GM18505 (cell line): ENCODE measurements around the gene BCAT1.

Experiments
- ATAC-seq: cut with Tn5 transposase; IDR thresholded peaks from one replicate; pipeline ENCODE4 v1.9.1; 2021; ENCODE audit not compliant: unreplicated experiment
- POLR2A ChIP-seq: IDR thresholded peaks from 4 replicates; pipeline ENCODE4 v1.6.1; 2011; ENCODE audit warnings: borderline replicate concordance; ENCODE audit not compliant: insufficient read depth, insufficient read length; ENCODE audit errors: extremely low read depth

Gene BCAT1

DNA sequence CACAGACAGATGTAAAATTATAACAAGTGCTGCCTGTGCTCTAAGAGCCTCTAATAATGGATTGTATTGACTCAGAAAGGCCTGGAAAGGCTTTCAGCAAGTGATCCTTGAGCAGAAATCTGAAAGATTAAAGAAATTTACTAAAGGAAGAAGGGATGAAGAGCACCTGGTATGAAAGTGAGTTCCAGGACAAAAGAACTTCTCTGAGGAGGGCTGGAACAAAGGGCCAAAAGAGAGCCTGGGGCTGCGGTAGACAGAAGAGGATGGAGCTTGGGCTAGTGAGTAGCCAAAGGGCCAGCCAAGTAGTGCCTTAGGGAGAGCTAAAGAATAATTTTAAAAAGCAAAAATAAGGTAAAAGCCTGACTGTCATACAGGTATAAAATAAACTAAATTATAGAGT, 44.0 kb downstream of the BCAT1 start:
- TF ChIP-seq POLR2A: no peak
- ATAC-seq: no peak

- ATAC-seq: no peak
- TF ChIP-seq POLR2A: no peak
Observed at GRCh38 chr12:24903329-24904088, 45.4 kb downstream of the BCAT1 start.

GRCh38 chr12:24902511-24903328, 46.2 kb downstream of the BCAT1 start:
- peak; percentile 46 for ATAC-seq
- no peak for TF ChIP-seq POLR2A

DNA sequence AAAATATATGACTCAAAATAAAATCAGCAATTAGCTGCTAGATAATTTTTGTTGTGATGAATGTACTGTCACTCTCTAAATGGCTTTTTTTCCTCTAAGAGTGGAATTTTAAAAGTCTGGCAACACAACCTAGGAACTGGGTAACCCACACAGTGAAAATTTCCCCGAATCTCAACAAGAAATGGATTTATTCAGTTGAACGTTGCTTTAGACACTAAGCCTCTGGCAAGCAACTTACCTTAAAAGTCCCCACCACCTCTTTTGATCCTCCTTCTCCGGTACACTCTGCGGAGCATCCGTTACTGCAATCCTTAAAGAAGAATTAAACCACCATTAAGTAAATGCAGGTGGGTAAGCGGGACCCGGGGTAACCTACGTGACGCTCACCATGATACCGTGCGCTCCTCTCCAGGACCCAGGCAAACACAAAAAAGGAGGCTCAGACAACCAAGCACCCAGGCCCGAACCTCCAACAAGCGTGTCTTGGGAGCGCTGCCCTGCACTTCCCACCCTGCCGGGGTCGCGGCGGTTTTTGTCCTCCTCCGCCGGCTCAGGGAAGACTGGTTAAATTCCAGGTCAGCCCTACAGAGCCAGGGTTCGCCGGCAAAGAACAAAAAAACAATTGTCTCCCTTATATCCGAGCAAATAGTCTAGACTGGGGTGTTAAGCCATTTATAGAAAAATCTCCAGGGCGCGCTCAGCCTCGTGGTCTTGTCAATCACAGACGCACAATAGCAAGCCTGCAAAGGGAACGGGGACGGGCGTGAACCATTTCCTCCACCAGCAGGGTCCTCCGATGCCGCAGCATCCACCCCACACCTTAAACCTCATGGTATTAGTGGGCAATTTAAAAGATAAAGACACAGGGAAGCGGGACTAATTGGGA, 47.1 kb downstream of the BCAT1 start:
- no peak for ATAC-seq
- TF ChIP-seq POLR2A: no peak

DNA sequence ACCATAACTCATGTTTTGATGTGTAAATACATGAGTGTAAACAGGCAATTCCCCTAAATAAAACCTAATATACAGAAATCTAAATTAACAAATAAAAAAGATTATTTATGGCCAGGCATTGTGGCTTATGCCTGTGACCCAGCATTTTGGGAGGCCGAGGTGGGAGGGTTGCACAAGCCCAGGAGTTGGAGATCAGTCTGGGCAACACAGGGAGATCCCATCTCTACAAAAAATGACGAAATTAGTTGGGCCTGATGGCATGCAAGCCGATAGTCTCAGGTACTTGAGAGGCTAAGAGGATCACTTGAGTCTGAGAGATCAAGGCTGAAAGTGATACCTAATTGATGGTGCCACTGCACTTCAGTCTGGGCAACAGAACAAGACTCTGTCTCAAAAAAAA, 48.7 kb downstream of the BCAT1 start:
- TF ChIP-seq POLR2A: no peak
- ATAC-seq: no peak

GRCh38 chr12:24899503-24900075, 49.3 kb downstream of the BCAT1 start:
- no peak for TF ChIP-seq POLR2A
- no peak for ATAC-seq

- no peak for TF ChIP-seq POLR2A
- ATAC-seq: no peak
Observed at GRCh38 chr12:24898606-24899005, 50.3 kb downstream of the BCAT1 start.

GRCh38 chr12:24898185-24898584, 50.7 kb downstream of the BCAT1 start:
- ATAC-seq: no peak

GRCh38 chr12:24896171-24896570, 52.7 kb downstream of the BCAT1 start:
- ATAC-seq: no peak
- TF ChIP-seq POLR2A: no peak

More at GRCh38 chr12:24898185-24898584, 50.7 kb downstream of the BCAT1 start:
- no peak for TF ChIP-seq POLR2A

GRCh38 chr12:24895612-24896011, 53.3 kb downstream of the BCAT1 start:
- TF ChIP-seq POLR2A: no peak
- ATAC-seq: no peak

GRCh38 chr12:24894879-24895278, 54.0 kb downstream of the BCAT1 start:
- no peak for TF ChIP-seq POLR2A
- no peak for ATAC-seq

DNA sequence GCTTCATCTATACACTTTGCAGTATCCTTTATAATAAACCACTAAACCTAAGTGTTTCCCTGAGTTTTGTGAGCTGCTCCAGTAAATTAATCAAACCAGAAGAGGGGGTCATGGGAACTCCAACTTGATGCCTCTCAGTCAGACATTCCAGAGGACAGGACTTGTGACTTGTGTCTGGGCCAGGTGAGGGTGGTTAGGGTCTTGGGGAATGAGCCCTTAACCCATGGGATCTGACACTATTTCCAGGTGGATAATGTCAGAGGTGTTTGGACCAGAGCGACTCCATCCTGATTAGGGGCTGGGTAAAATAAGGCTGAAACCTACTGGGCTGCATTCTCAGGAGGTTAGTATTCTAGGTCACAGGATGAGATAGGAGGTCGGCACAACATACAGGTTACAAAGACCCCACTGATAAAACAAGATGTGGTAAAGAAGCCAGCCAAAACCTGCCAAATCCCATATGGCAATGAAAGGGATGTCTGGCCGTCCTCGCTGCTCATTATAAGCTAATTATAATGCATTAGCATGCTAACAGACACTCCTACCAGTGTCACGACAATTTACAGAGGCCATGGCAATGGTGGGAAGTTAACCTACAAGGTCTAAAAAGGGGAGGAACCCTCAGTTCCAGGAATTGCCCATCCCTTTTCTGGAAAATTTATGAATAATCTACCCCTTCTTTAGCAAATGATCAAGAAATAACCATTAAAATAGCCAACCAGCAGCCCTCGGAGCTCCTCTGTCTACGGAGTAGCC, 58.7 kb downstream of the BCAT1 start:
- no peak for ATAC-seq

More for the DNA sequence above, 58.7 kb downstream of the BCAT1 start:
- no peak for TF ChIP-seq POLR2A
